Motor neuron (in vitro differentiated cells): ENCODE measurements around the gene DISP2. TPM values are rescaled to one million over a fixed set of nuclear protein-coding genes. Genes with fewer than 3 reads are reported as not detected.

Experiments used
- ATAC-seq, 8 experiments: fragments of 200-7000 bp; cut with Tn5 transposase; replicated peaks in 6 of 8; 2 replicates each; pipeline ENCODE4 v1.8.0; 2021; ENCODE audit warnings: mild to moderate bottlenecking in 8 of 8, moderate library complexity in 8 of 8
- H3K27ac ChIP-seq, 2 donors: fragments of 250-450 bp; sonication (Bioruptor Pico); 2 replicates each; pipeline ENCODE4 v1.9.0; 2021; ENCODE audit warnings: antibody characterized with exemption in 2 of 2, mild to moderate bottlenecking in 2 of 2, moderate library complexity in 1 of 2
- H3K4me1 ChIP-seq, 2 donors: fragments of 250-450 bp; sonication (Bioruptor Pico); replicated peaks in 1 of 2; 2 replicates each; pipeline ENCODE4 v1.6.1; 2021; ENCODE audit warnings: antibody characterized with exemption in 2 of 2, mild to moderate bottlenecking in 2 of 2, moderate library complexity in 1 of 2
- H3K4me3 ChIP-seq, 5 donors: fragments of 250-450 bp; sonication (Bioruptor Pico); 2 replicates each; pipeline ENCODE4 v1.9.0; 2021; ENCODE audit warnings: antibody characterized with exemption in 5 of 5, mild to moderate bottlenecking in 5 of 5, moderate library complexity in 4 of 5
- WGBS, 10 experiments: fragments of 450-650 bp; shearing (Covaris generic); methylation state at CpG; one replicate each; pipeline ENCODE4 v1.0.0; 2022; 5-methylcytosine and 5-hydroxymethylcytosine counted together
- in situ Hi-C, 9 experiments: fragments of 400-800 bp; cut with MboI; loops; one replicate each; pipeline ENCODE4 v1.15.0; 2021; ENCODE audit warnings: low sequenced_read_pairs in 9 of 9, low pct_unique_long_range_greater_than_20kb in 2 of 9; ENCODE audit not compliant: unreplicated experiment in 9 of 9
- total RNA-seq, 8 experiments: library from RNA; unstranded; fragments of 300-600 nt; gene quantifications; 2 replicates each; pipeline versions ENCODE4 v1.2.3 to v1.2.4, GENCODE V29; 2022

The DISP2 gene
- total RNA-seq, 8 experiments from 2014 or later, result 0.17 to 9.1 (median 5.3) TPM

GRCh38 chr15:40365016-40365415 lies 7.0 kb downstream of the DISP2 start:
- WGBS, 10 experiments, result 67 to 100% (median 100%) methylated on average over 1 to 5 of the region's 5 CpGs; no CpG with 5 or more reads in 5 of the 10 experiments
- in situ Hi-C loops, result no loop called here
- no peak for ATAC-seq

GRCh38 chr15:40365624-40366456 lies 7.8 kb downstream of the DISP2 start:
- Histone ChIP-seq H3K4me1 (peaks cover 0 to 3% of the 10 kb centered on the region in 2 donors), H3K4me3 (no peak overlapping the region), H3K27ac (no peak overlapping the region)
- WGBS, 10 experiments, result 69 to 87% (median 78%) methylated on average over 1 to 9 of the region's 11 CpGs; no CpG with 5 or more reads in 4 of the 10 experiments
- ATAC-seq, result no peak
- in situ Hi-C loops, result no loop called here

More at GRCh38 chr15:40365016-40365415, 7.0 kb downstream of the DISP2 start:
- Histone ChIP-seq H3K4me3 (no peak overlapping the region), H3K4me1 (peaks cover 0 to 3% of the 10 kb centered on the region in 2 donors), H3K27ac (no peak overlapping the region)

- in situ Hi-C loops, result no loop called here
- 90 to 100% (median 98%) methylated on average over 1 to 9 of the region's 14 CpGs; no CpG with 5 or more reads in 2 of the 10 experiments for WGBS, 10 experiments
- Histone ChIP-seq H3K4me1 (peaks cover 0 to 3% of the 10 kb centered on the region in 2 donors), H3K27ac (no peak overlapping the region), H3K4me3 (no peak overlapping the region)
- no peak for ATAC-seq
These were observed 8.7 kb downstream of the DISP2 start for GRCh38 chr15:40366457-40367370.

- ATAC-seq, result no peak
- 72 to 100% (median 90%) methylated on average over 2 to 3 of the region's 5 CpGs; no CpG with 5 or more reads in 7 of the 10 experiments for WGBS, 10 experiments
- H3K4me3 ChIP-seq, result no peak overlapping the region
- H3K4me1 ChIP-seq, result peaks cover 0 to 3% of the 10 kb centered on the region in 2 donors
- no peak overlapping the region for H3K27ac ChIP-seq
- in situ Hi-C loops, result no loop called here
These were observed 9.3 kb downstream of the DISP2 start for GRCh38 chr15:40367371-40367685.

GRCh38 chr15:40367686-40368611 lies 9.9 kb downstream of the DISP2 start:
- WGBS, 10 experiments, result 13 to 45% (median 40%) methylated on average over 1 to 26 of the region's 91 CpGs; no CpG with 5 or more reads in 5 of the 10 experiments
- in situ Hi-C loops, result no loop called here
- Histone ChIP-seq H3K4me1 (peaks cover 0 to 3% of the 10 kb centered on the region in 2 donors), H3K4me3 (peak overlapping the region in 3 of 5 donors; percentile 6 to 17 (median 13)), H3K27ac (no peak overlapping the region)
- peak; percentile 92 to 97 (median 94) for ATAC-seq

- no peak for ATAC-seq
- no peak overlapping the region for H3K27ac ChIP-seq
- in situ Hi-C loops, result no loop called here
- WGBS, 10 experiments, result 60 to 95% (median 80%) methylated on average over 1 to 8 of the region's 24 CpGs; no CpG with 5 or more reads in 3 of the 10 experiments
- H3K4me3 ChIP-seq, result no peak overlapping the region
- H3K4me1 ChIP-seq, result peaks cover 0 to 3% of the 10 kb centered on the region in 2 donors
These were observed 10.9 kb downstream of the DISP2 start for GRCh38 chr15:40368719-40369473.

- no peak overlapping the region for H3K27ac ChIP-seq
- H3K4me3 ChIP-seq, result no peak overlapping the region
- in situ Hi-C loops, result no loop called here
- peaks cover 0 to 3% of the 10 kb centered on the region in 2 donors for H3K4me1 ChIP-seq
- WGBS, 10 experiments, result 40 to 100% methylated on average over 1 of the region's 10 CpGs; no CpG with 5 or more reads in 8 of the 10 experiments
- no peak for ATAC-seq
These were observed 11.5 kb downstream of the DISP2 start for GRCh38 chr15:40369474-40369869.

GRCh38 chr15:40369971-40370370 lies 12.0 kb downstream of the DISP2 start:
- WGBS, 10 experiments, result 40 to 81% (median 67%) methylated on average over 2 to 3 of the region's 13 CpGs; no CpG with 5 or more reads in 6 of the 10 experiments
- Histone ChIP-seq H3K27ac (no peak overlapping the region), H3K4me3 (no peak overlapping the region), H3K4me1 (peaks cover 0 to 3% of the 10 kb centered on the region in 2 donors)
- no peak for ATAC-seq
- in situ Hi-C loops, result no loop called here

- Histone ChIP-seq H3K27ac (no peak overlapping the region), H3K4me3 (no peak overlapping the region), H3K4me1 (peaks cover 0 to 3% of the 10 kb centered on the region in 2 donors)
- in situ Hi-C loops, result no loop called here
- no peak for ATAC-seq
- 14 to 88% (median 42%) methylated on average over 2 of the region's 2 CpGs; no CpG with 5 or more reads in 2 of the 10 experiments for WGBS, 10 experiments
These were observed 15.0 kb downstream of the DISP2 start for GRCh38 chr15:40372981-40373380.

- in situ Hi-C loops, result no loop called here
- no peak overlapping the region for H3K27ac ChIP-seq
- 35 to 92% (median 69%) methylated on average over 1 to 2 of the region's 3 CpGs; no CpG with 5 or more reads in 2 of the 10 experiments for WGBS, 10 experiments
These were observed 19.6 kb downstream of the DISP2 start for GRCh38 chr15:40377606-40378005.

GRCh38 chr15:40379374-40379773 lies 21.4 kb downstream of the DISP2 start:
- Histone ChIP-seq H3K27ac (no peak overlapping the region), H3K4me1 (peaks cover 4 to 7% of the 10 kb centered on the region in 2 donors), H3K4me3 (no peak overlapping the region)
- ATAC-seq, result no peak
- 80 to 100% (median 96%) methylated on average over 1 to 4 of the region's 4 CpGs for WGBS, 10 experiments
- in situ Hi-C loops, result no loop called here

More at GRCh38 chr15:40377606-40378005, 19.6 kb downstream of the DISP2 start:
- H3K4me3 ChIP-seq, result no peak overlapping the region
- no peaks in the 10 kb centered on the region for H3K4me1 ChIP-seq
- no peak for ATAC-seq
